ENCODE results near the gene PDCD6IP. TPM values are rescaled to one million over a fixed set of nuclear protein-coding genes. Genes with fewer than 3 reads are reported as not detected.

The PDCD6IP gene
- total RNA-seq, 2 donors from 2014 or later, result 120 to 134 TPM

DNA sequence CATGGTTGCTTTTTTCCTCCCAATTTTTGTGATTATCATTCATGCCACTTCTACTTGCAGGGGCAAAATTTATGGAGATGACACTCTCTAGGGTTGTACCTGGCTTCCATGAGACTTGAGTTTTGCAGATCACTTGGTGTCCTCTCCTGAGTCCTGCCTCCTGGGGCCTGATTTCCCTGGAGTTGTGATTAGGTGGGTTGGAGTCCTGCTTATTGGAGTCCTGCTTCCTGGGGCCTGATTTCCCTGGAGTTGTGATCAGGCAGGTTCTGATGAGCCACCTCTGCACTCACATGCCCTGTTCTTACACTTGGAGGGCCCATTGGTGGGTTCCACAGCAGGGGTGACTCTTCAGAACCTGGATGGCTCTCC lies 102.0 kb downstream of the PDCD6IP start:
- H3K27ac ChIP-seq (ENCODE audit: low read depth, low read length), result no peak overlapping the region
- H3K4me1 Mint-ChIP-seq, result no peaks in the 10 kb centered on the region
- no peaks in the 10 kb centered on the region for H3K27me3 ChIP-seq (ENCODE audit: control insufficient read depth, insufficient read depth, low read length, poor library complexity, severe bottlenecking)
- no peaks in the 10 kb centered on the region for H3K9me3 ChIP-seq (ENCODE audit: control insufficient read depth, low read length)
- no peaks in the 10 kb centered on the region for H3K27me3 Mint-ChIP-seq (ENCODE audit: insufficient read depth)
- H3K9ac ChIP-seq (ENCODE audit: extremely low read depth, low read length, poor library complexity, severe bottlenecking), result no peak overlapping the region
- no peaks in the 10 kb centered on the region for H3K36me3 Mint-ChIP-seq (ENCODE audit: low read depth)
- no peak overlapping the region for H3K27ac Mint-ChIP-seq
- H3K4me3 Mint-ChIP-seq, result no peak overlapping the region
- no peak overlapping the region for H3K4me3 ChIP-seq (ENCODE audit: low read length)
- DNase-seq, result no peak
- TF ChIP-seq, protein P1, sequence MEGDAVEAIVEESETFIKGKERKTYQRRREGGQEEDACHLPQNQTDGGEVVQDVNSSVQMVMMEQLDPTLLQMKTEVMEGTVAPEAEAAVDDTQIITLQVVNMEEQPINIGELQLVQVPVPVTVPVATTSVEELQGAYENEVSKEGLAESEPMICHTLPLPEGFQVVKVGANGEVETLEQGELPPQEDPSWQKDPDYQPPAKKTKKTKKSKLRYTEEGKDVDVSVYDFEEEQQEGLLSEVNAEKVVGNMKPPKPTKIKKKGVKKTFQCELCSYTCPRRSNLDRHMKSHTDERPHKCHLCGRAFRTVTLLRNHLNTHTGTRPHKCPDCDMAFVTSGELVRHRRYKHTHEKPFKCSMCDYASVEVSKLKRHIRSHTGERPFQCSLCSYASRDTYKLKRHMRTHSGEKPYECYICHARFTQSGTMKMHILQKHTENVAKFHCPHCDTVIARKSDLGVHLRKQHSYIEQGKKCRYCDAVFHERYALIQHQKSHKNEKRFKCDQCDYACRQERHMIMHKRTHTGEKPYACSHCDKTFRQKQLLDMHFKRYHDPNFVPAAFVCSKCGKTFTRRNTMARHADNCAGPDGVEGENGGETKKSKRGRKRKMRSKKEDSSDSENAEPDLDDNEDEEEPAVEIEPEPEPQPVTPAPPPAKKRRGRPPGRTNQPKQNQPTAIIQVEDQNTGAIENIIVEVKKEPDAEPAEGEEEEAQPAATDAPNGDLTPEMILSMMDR (conservative IDR thresholded peaks at IDR 0.05), result no peak
- no peaks in the 10 kb centered on the region for H3K4me1 ChIP-seq (ENCODE audit: control insufficient read depth, insufficient read depth, low read length)
- H3K36me3 ChIP-seq (ENCODE audit: control insufficient read depth, insufficient read depth, low read length), result no peaks in the 10 kb centered on the region
- no peaks in the 10 kb centered on the region for H3K9me3 Mint-ChIP-seq

DNA sequence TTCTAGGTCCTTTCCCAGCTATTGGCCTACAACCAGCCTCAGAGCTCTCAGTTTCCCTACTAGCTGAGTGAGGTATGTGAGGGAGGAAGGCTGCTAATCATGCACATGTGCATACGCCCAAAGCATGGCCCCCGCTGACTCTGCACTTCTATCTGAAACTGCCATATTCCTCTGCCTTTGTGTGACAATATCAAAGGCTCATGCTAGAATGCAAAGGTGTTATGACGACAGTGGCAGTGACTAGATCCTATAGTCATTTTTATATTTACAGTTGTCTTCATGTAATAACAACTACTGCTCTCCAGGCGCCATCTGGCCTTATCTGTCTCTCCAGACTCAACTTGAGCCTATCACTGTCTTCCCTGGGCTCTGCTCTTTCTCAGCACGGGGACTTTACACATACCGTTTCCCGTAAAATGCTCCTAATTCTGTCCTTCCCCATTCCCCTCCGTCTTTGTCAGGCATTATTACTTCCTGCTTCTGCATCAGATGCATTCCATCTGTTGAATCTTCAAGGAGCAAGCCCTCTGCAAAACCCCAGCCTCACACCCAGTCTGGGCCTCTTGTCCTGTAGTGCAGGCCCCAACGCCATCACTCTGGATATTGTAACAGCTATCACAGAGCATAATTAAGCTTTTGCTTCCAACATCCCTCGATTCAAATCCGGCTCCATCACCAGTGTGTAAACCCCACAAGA lies 102.5 kb downstream of the PDCD6IP start:
- H3K27me3 Mint-ChIP-seq (ENCODE audit: insufficient read depth), result no peaks in the 10 kb centered on the region
- Histone ChIP-seq H3K27ac (ENCODE audit: low read depth, low read length) (no peak overlapping the region), H3K9me3 (ENCODE audit: control insufficient read depth, low read length) (no peaks in the 10 kb centered on the region), H3K36me3 (ENCODE audit: control insufficient read depth, insufficient read depth, low read length) (no peaks in the 10 kb centered on the region), H3K27me3 (ENCODE audit: control insufficient read depth, insufficient read depth, low read length, poor library complexity, severe bottlenecking) (no peaks in the 10 kb centered on the region), H3K9ac (ENCODE audit: extremely low read depth, low read length, poor library complexity, severe bottlenecking) (no peak overlapping the region), H3K4me1 (ENCODE audit: control insufficient read depth, insufficient read depth, low read length) (no peaks in the 10 kb centered on the region), H3K4me3 (ENCODE audit: low read length) (no peak overlapping the region)
- no peak overlapping the region for H3K4me3 Mint-ChIP-seq
- H3K4me1 Mint-ChIP-seq, result no peaks in the 10 kb centered on the region
- 92 to 93% methylated on average over 7 to 11 of the region's 11 CpGs for WGBS, 2 experiments (ENCODE audit: insufficient coverage in 1 of 2, insufficient read length in 1 of 2)
- no peaks in the 10 kb centered on the region for H3K9me3 Mint-ChIP-seq
- TF ChIP-seq, protein P1 (conservative IDR thresholded peaks at IDR 0.05), result no peak
- DNase-seq, result no peak
- H3K36me3 Mint-ChIP-seq (ENCODE audit: low read depth), result no peaks in the 10 kb centered on the region
- no peak overlapping the region for H3K27ac Mint-ChIP-seq

DNA sequence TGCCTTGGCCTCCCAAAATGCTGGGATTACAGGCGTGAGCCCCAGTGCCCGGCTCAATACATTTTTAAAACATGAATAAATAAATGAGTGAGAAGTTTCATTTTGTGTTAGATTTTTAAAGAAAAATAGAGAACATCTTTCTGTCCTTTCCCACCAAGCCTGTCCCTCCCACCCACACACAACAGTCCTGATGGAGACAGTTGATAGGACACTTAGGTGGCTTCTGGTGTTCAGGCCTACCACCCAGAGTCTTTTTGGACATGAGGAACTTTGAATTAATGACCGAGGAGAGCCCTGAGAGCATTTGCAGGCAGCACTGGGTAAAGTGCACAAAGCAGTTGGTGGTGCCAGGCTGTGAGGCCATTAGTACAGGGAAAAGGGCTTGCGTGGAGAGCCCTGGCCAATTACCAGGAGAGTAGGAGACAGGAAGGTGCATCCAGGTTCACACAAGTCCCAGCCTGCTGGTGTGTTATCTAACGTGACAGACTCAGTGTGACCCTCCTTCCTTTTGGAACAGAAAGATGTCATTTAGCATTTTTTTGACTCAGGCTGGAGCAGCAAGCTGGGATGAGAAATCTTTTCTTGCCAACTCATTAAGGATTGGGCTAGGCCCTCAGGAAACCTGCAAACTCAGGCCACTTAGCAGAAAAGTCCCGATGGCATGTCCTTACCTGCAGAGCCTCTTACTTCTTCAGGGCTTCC lies 103.6 kb downstream of the PDCD6IP start:
- H3K27me3 ChIP-seq (ENCODE audit: control insufficient read depth, insufficient read depth, low read length, poor library complexity, severe bottlenecking), result no peaks in the 10 kb centered on the region
- H3K9ac ChIP-seq (ENCODE audit: extremely low read depth, low read length, poor library complexity, severe bottlenecking), result no peak overlapping the region
- Mint-ChIP-seq H3K27ac (no peak overlapping the region), H3K4me1 (no peaks in the 10 kb centered on the region), H3K27me3 (ENCODE audit: insufficient read depth) (no peaks in the 10 kb centered on the region), H3K9me3 (no peaks in the 10 kb centered on the region), H3K36me3 (ENCODE audit: low read depth) (no peaks in the 10 kb centered on the region), H3K4me3 (no peak overlapping the region)
- TF ChIP-seq, protein P1 (conservative IDR thresholded peaks at IDR 0.05), result no peak
- H3K36me3 ChIP-seq (ENCODE audit: control insufficient read depth, insufficient read depth, low read length), result no peaks in the 10 kb centered on the region
- H3K27ac ChIP-seq (ENCODE audit: low read depth, low read length), result no peak overlapping the region
- H3K4me3 ChIP-seq (ENCODE audit: low read length), result no peak overlapping the region
- DNase-seq, result no peak
- WGBS, 2 experiments (ENCODE audit: insufficient coverage in 1 of 2, insufficient read length in 1 of 2), result 86 to 96% methylated on average over 3 to 6 of the region's 6 CpGs
- H3K9me3 ChIP-seq (ENCODE audit: control insufficient read depth, low read length), result no peaks in the 10 kb centered on the region
- no peaks in the 10 kb centered on the region for H3K4me1 ChIP-seq (ENCODE audit: control insufficient read depth, insufficient read depth, low read length)
